ENCODE data around the gene ARHGEF7.

The ARHGEF7 gene

GRCh38 chr13:111270765-111271698 is 155.9 kb downstream of the ARHGEF7 start:
- DNase-seq (ENCODE audit: low read depth in 4 of 4, low spot score in 1 of 4): no peak

GRCh38 chr13:111272117-111272516 is 157.0 kb downstream of the ARHGEF7 start:
- DNase-seq (ENCODE audit: low read depth in 4 of 4, low spot score in 1 of 4): no peak

GRCh38 chr13:111275382-111275781 is 160.3 kb downstream of the ARHGEF7 start:
- DNase-seq (ENCODE audit: low read depth in 4 of 4, low spot score in 1 of 4): no peak

GRCh38 chr13:111275995-111276618 is 161.0 kb downstream of the ARHGEF7 start:
- no peak for DNase-seq (ENCODE audit: low read depth in 4 of 4, low spot score in 1 of 4)

- no peak for DNase-seq (ENCODE audit: low read depth in 4 of 4, low spot score in 1 of 4)
These were observed 163.1 kb downstream of the ARHGEF7 start for GRCh38 chr13:111278258-111278657.

- DNase-seq (ENCODE audit: low read depth in 4 of 4, low spot score in 1 of 4): no peak
These were observed 163.9 kb downstream of the ARHGEF7 start for GRCh38 chr13:111278743-111279652.

- DNase-seq (ENCODE audit: low read depth in 4 of 4, low spot score in 1 of 4): no peak
These were observed 165.1 kb downstream of the ARHGEF7 start for GRCh38 chr13:111280226-111280625.

GRCh38 chr13:111280681-111281585 is 165.8 kb downstream of the ARHGEF7 start:
- no peak for DNase-seq (ENCODE audit: low read depth in 4 of 4, low spot score in 1 of 4)

- DNase-seq (ENCODE audit: low read depth in 4 of 4, low spot score in 1 of 4): no peak
These were observed 166.7 kb downstream of the ARHGEF7 start for GRCh38 chr13:111281751-111282311.

GRCh38 chr13:111282425-111282824 is 167.3 kb downstream of the ARHGEF7 start:
- no peak for DNase-seq (ENCODE audit: low read depth in 4 of 4, low spot score in 1 of 4)

GRCh38 chr13:111282997-111283396 is 167.9 kb downstream of the ARHGEF7 start:
- DNase-seq (ENCODE audit: low read depth in 4 of 4, low spot score in 1 of 4): no peak

GRCh38 chr13:111283457-111283856 is 168.3 kb downstream of the ARHGEF7 start:
- DNase-seq (ENCODE audit: low read depth in 4 of 4, low spot score in 1 of 4): no peak

GRCh38 chr13:111283991-111284390 is 168.9 kb downstream of the ARHGEF7 start:
- no peak for DNase-seq (ENCODE audit: low read depth in 4 of 4, low spot score in 1 of 4)

- DNase-seq (ENCODE audit: low read depth in 4 of 4, low spot score in 1 of 4): no peak
These were observed 169.5 kb downstream of the ARHGEF7 start for GRCh38 chr13:111284565-111284964.

GRCh38 chr13:111286162-111286561 is 171.1 kb downstream of the ARHGEF7 start:
- no peak for DNase-seq (ENCODE audit: low read depth in 4 of 4, low spot score in 1 of 4)

- no peak for DNase-seq (ENCODE audit: low read depth in 4 of 4, low spot score in 1 of 4)
These were observed 171.6 kb downstream of the ARHGEF7 start for GRCh38 chr13:111286749-111287148.

- no peak for DNase-seq (ENCODE audit: low read depth in 4 of 4, low spot score in 1 of 4)
These were observed 172.1 kb downstream of the ARHGEF7 start for GRCh38 chr13:111287201-111287600.

GRCh38 chr13:111288276-111288675 is 173.2 kb downstream of the ARHGEF7 start:
- no peak for DNase-seq (ENCODE audit: low read depth in 4 of 4, low spot score in 1 of 4)

- no peak for DNase-seq (ENCODE audit: low read depth in 4 of 4, low spot score in 1 of 4)
These were observed 174.1 kb downstream of the ARHGEF7 start for GRCh38 chr13:111289251-111289650.

- DNase-seq (ENCODE audit: low read depth in 4 of 4, low spot score in 1 of 4): no peak
These were observed 176.8 kb downstream of the ARHGEF7 start for GRCh38 chr13:111291908-111292307.
